HepG2 (cell line): ENCODE results near the gene PPP1R14D. TPM values are rescaled to one million over a fixed set of nuclear protein-coding genes. Genes with fewer than 3 reads are reported as not detected.

ENCODE experiments used
- ESRRA ChIP-seq: sonication (generic); formaldehyde crosslinking; IDR thresholded peaks from 2 replicates; pipeline ENCODE4 v1.5.1; 2020; ENCODE audit warnings: mild to moderate bottlenecking, low read depth, missing genetic modification reagents
- FOSL1 ChIP-seq: sonication (generic); formaldehyde crosslinking; IDR thresholded peaks from 2 replicates; pipeline ENCODE4 v1.9.0; 2021; ENCODE audit warnings: missing genetic modification reagents, borderline replicate concordance
- FOXK2 ChIP-seq: fragments of 450-650 bp; IDR thresholded peaks from 2 replicates; pipeline ENCODE4 v1.6.1; 2016
- GTF3A ChIP-seq: sonication (generic); formaldehyde crosslinking; conservative IDR thresholded peaks from 2 replicates; pipeline ENCODE4 v1.4.0; 2020; ENCODE audit warnings: mild to moderate bottlenecking, missing genetic modification reagents
- HMGXB3 ChIP-seq: sonication (generic); formaldehyde crosslinking; IDR thresholded peaks from 2 replicates; pipeline ENCODE4 v1.4.0; 2020; ENCODE audit warnings: missing genetic modification reagents, borderline replicate concordance
- KDM4B ChIP-seq: sonication (generic); formaldehyde crosslinking; IDR thresholded peaks from 2 replicates; pipeline ENCODE4 v1.4.0; 2020; ENCODE audit warnings: missing genetic modification reagents
- MXD4 ChIP-seq: IDR thresholded peaks from 2 replicates; pipeline ENCODE4 v1.6.1; 2016; ENCODE audit warnings: mild to moderate bottlenecking, missing biosample characterization, missing genetic modification reagents
- NCOA1 ChIP-seq: sonication (generic); formaldehyde crosslinking; IDR thresholded peaks from 2 replicates; pipeline ENCODE4 v1.9.0; 2021; ENCODE audit warnings: missing genetic modification reagents
- POGZ ChIP-seq: sonication (generic); formaldehyde crosslinking; IDR thresholded peaks from 2 replicates; pipeline ENCODE4 v1.4.0; 2020; ENCODE audit warnings: mild to moderate bottlenecking, missing genetic modification reagents
- PRPF4 ChIP-seq: fragments of 200-400 bp; formaldehyde crosslinking; IDR thresholded peaks from 2 replicates; pipeline ENCODE4 v1.6.1; 2016; ENCODE audit warnings: low read length, low read depth; ENCODE audit not compliant: poor library complexity, severe bottlenecking
- RFX5 ChIP-seq: IDR thresholded peaks from 2 replicates; pipeline ENCODE4 v1.6.1; 2011; ENCODE audit warnings: low read depth, low read length, improper control_type of control experiment
- SATB2 ChIP-seq: sonication (generic); formaldehyde crosslinking; IDR thresholded peaks from 2 replicates; pipeline ENCODE4 v1.5.0; 2020; ENCODE audit warnings: missing genetic modification reagents
- SNAPC2 ChIP-seq: sonication (generic); formaldehyde crosslinking; IDR thresholded peaks from 2 replicates; pipeline ENCODE4 v1.8.1; 2022; ENCODE audit warnings: mild to moderate bottlenecking, missing genetic modification reagents
- TGIF2 ChIP-seq: IDR thresholded peaks from 2 replicates; pipeline ENCODE4 v1.6.1; 2016; ENCODE audit warnings: control low read depth, missing compliant biosample characterization
- TIGD3 ChIP-seq: sonication (generic); formaldehyde crosslinking; IDR thresholded peaks from 2 replicates; pipeline ENCODE4 v1.5.1; 2020; ENCODE audit warnings: mild to moderate bottlenecking, missing genetic modification reagents, borderline replicate concordance
- XRCC5 ChIP-seq: fragments of 200-400 bp; formaldehyde crosslinking; optimal IDR thresholded peaks from 2 replicates; pipeline ENCODE3; 2017; ENCODE audit warnings: mild to moderate bottlenecking, low read length
- ZNF10 ChIP-seq: sonication (generic); formaldehyde crosslinking; IDR thresholded peaks from 2 replicates; pipeline ENCODE4 v1.4.0; 2020; ENCODE audit warnings: mild to moderate bottlenecking, low read depth, missing genetic modification reagents, borderline replicate concordance
- ZNF354B ChIP-seq: sonication (generic); formaldehyde crosslinking; IDR thresholded peaks from 2 replicates; pipeline ENCODE4 v1.8.0; 2022; ENCODE audit warnings: mild to moderate bottlenecking, missing genetic modification reagents
- ZNF562 ChIP-seq: sonication (generic); formaldehyde crosslinking; IDR thresholded peaks from 2 replicates; pipeline ENCODE4 v1.8.0; 2022; ENCODE audit warnings: missing genetic modification reagents, borderline replicate concordance
- ZNF670 ChIP-seq: sonication (generic); formaldehyde crosslinking; IDR thresholded peaks from 2 replicates; pipeline ENCODE4 v1.8.0; 2022; ENCODE audit warnings: mild to moderate bottlenecking, missing genetic modification reagents, borderline replicate concordance
- ZNF766 ChIP-seq: sonication (generic); formaldehyde crosslinking; IDR thresholded peaks from 2 replicates; pipeline ENCODE4 v1.5.0; 2020; ENCODE audit warnings: missing genetic modification reagents, borderline replicate concordance
- ZNF781 ChIP-seq: sonication (generic); formaldehyde crosslinking; IDR thresholded peaks from 2 replicates; pipeline ENCODE4 v1.5.1; 2020; ENCODE audit warnings: borderline replicate concordance, mild to moderate bottlenecking, missing genetic modification reagents; ENCODE audit errors: not compliant biosample characterization
- polyA plus RNA-seq, 8 experiments: library from polyadenylated mRNA; depleted of rRNA in 3 of 8; stranded (reverse) in 7 of 8; unstranded in 1 of 8; fragments of >200 nt; fragmentation: Illumina TruSeq in 4 of 8; extraction: Trizol in 4 of 8; gene quantifications; 2 replicates each; pipeline versions ENCODE4 v1.2.1 to v1.2.3, GENCODE V29; 2011 to 2016; ENCODE audit warnings: low read depth in 4 of 8, missing spikeins in 1 of 8, mixed read lengths in 1 of 8; ENCODE audit not compliant: insufficient read depth in 1 of 8
- total RNA-seq, 5 experiments: library from RNA; depleted of rRNA; stranded (reverse); fragments of >200 nt; fragmentation: Illumina TruSeq; extraction: Trizol; gene quantifications; 2 replicates each; pipeline ENCODE4 v1.2.3, GENCODE V29; 2016; ENCODE audit warnings: low read depth in 1 of 5

The PPP1R14D gene
- total and polyA plus RNA-seq, 2 of the 13 experiments (the other 11 are each of a cell fraction or from before 2014, with no cell fraction given) = 0.53 to 0.55 TPM

- TF ChIP-seq ZNF354B (CRISPR knock-in tag) (no peak), ZNF670 (CRISPR knock-in tag) (no peak), TIGD3 (no peak), HMGXB3 (CRISPR knock-in tag) (no peak; the same call in 1 of the 2 replicates), PRPF4 (no peak), NCOA1 (CRISPR knock-in tag) (no peak), FOXK2 (no peak), ZNF10 (no peak), POGZ (CRISPR knock-in tag) (no peak), KDM4B (CRISPR knock-in tag) (no peak), ZNF781 (CRISPR knock-in tag) (no peak), XRCC5 (peak; percentile 31), TGIF2 (CRISPR knock-in tag) (no peak), FOSL1 (no peak), ZNF766 (CRISPR knock-in tag) (no peak), SNAPC2 (no peak), RFX5 (no peak), SATB2 (CRISPR knock-in tag) (no peak), ESRRA (CRISPR knock-in tag) (no peak), ZNF562 (CRISPR knock-in tag) (no peak), MXD4 (no peak), GTF3A (no peak)
Measured at GRCh38 chr15:40857601-40858341, 29.3 kb upstream of the PPP1R14D start (continued).
